B cell (primary cell): ENCODE results near the gene L2HGDH. TPM values are rescaled to one million over a fixed set of nuclear protein-coding genes. Genes with fewer than 3 reads are reported as not detected.

Experiments
- ATAC-seq: fragments of 200-7000 bp; cut with Tn5 transposase; one replicate; pipeline ENCODE4 v1.10.0; 2021; ENCODE audit warnings: low read depth, mild to moderate bottlenecking, moderate number of reproducible peaks, moderate library complexity
- CTCF ChIA-PET: fragments of 350-600 bp; sonication (Branson Sonifier 250); formaldehyde crosslinking; loops from one replicate; lab custom pipeline; 2021; ENCODE audit warnings: antibody characterized with exemption, inconsistent platforms; lab: Charles Lee
- POLR2A ChIA-PET: fragments of 350-600 bp; sonication (Branson Sonifier 250); formaldehyde crosslinking; loops from one replicate; lab custom pipeline; 2021; ENCODE audit warnings: antibody characterized with exemption; lab: Charles Lee
- DNase-seq: peaks from one replicate; pipeline ENCODE4 v3.0.0; 2013
- H2AFZ ChIP-seq: 2 replicates; pipeline ENCODE4 v1.6.1; 2012; ENCODE audit warnings: mild to moderate bottlenecking, low read depth, low read length; ENCODE audit not compliant: insufficient read depth, poor library complexity, severe bottlenecking
- H3K27ac ChIP-seq, 2 donors: 1 replicate in 1 of 2; 2 replicates in 1 of 2; pipeline ENCODE4 v1.5.1; 2012 to 2013; ENCODE audit warnings: low read length in 2 of 2, mild to moderate bottlenecking in 2 of 2, moderate library complexity in 1 of 2
- H3K27me3 ChIP-seq, 4 experiments: fragments of 200-600 bp in 1 of 4; sonication (generic) in 1 of 4; replicated peaks in 1 of 4; 1 replicate in 2 of 4; 2 replicates in 2 of 4; pipeline versions ENCODE4 v1.6.1 to v1.7.0; 2013 to 2016; ENCODE audit warnings: low read length in 3 of 4, mild to moderate bottlenecking in 2 of 4, mixed read lengths in 1 of 4, moderate library complexity in 1 of 4; ENCODE audit not compliant: insufficient read depth in 4 of 4, control insufficient read depth in 3 of 4; ENCODE audit errors: control extremely low read depth in 1 of 4
- H3K36me3 ChIP-seq, 2 experiments: replicated peaks in 1 of 2; 1 replicate in 1 of 2; 2 replicates in 1 of 2; pipeline versions ENCODE4 v1.6.1 to v1.7.1; 2013; ENCODE audit warnings: low read length in 1 of 2; ENCODE audit not compliant: insufficient read depth in 2 of 2, control insufficient read depth in 1 of 2; ENCODE audit errors: control extremely low read depth in 1 of 2, extremely low read depth in 1 of 2
- H3K4me1 ChIP-seq, 2 donors: fragments of 200-600 bp in 1 of 2; sonication (generic) in 1 of 2; 1 replicate in 1 of 2; 2 replicates in 1 of 2; pipeline versions ENCODE4 v1.5.1 to v1.6.1; 2013 to 2017; ENCODE audit warnings: low read length in 2 of 2; ENCODE audit not compliant: control insufficient read depth in 2 of 2, insufficient read depth in 2 of 2
- H3K4me2 ChIP-seq: replicated peaks from 2 replicates; pipeline ENCODE3; 2012; ENCODE audit warnings: mild to moderate bottlenecking, low read depth, low read length; ENCODE audit not compliant: poor library complexity, severe bottlenecking
- H3K4me3 ChIP-seq, 5 experiments: fragments of 200-600 bp in 1 of 5; sonication (generic) in 1 of 5; 1 replicate in 3 of 5; 2 replicates in 2 of 5; pipeline versions ENCODE4 v1.5.1 to v1.7.0; 2011 to 2016; ENCODE audit warnings: low read length in 4 of 5, mild to moderate bottlenecking in 4 of 5, low read depth in 2 of 5, control low read depth in 1 of 5, moderate library complexity in 1 of 5; ENCODE audit not compliant: insufficient read depth in 1 of 5; ENCODE audit errors: control extremely low read depth in 1 of 5, extremely low read depth in 1 of 5
- H3K79me2 ChIP-seq: fragments of 200-600 bp; sonication (generic); one replicate; pipeline ENCODE4 v1.6.0; 2016; ENCODE audit warnings: low read length; ENCODE audit not compliant: control insufficient read depth, insufficient read depth
- H3K9ac ChIP-seq: fragments of 200-600 bp; sonication (generic); 2 replicates; pipeline ENCODE4 v1.6.1; 2017; ENCODE audit warnings: mild to moderate bottlenecking, low read length, moderate library complexity
- H3K9me3 ChIP-seq, 3 donors: one replicate each; pipeline versions ENCODE4 v1.6.1 to v1.7.1; 2013; ENCODE audit warnings: low read length in 2 of 3; ENCODE audit not compliant: control insufficient read depth in 2 of 3, insufficient read depth in 1 of 3; ENCODE audit errors: control extremely low read depth in 1 of 3
- H4K20me1 ChIP-seq: 2 replicates; pipeline ENCODE4 v1.6.0; 2012; ENCODE audit warnings: mild to moderate bottlenecking, low read length; ENCODE audit not compliant: insufficient read depth, control insufficient read depth, poor library complexity, severe bottlenecking
- H3K27ac Mint-ChIP-seq: one replicate; pipeline ENCODE4 v1.8.0; 2021; ENCODE audit warnings: mixed read lengths
- H3K27me3 Mint-ChIP-seq: one replicate; pipeline ENCODE4 v1.8.0; 2021; ENCODE audit warnings: mixed read lengths
- H3K4me1 Mint-ChIP-seq: one replicate; pipeline ENCODE4 v1.8.0; 2021; ENCODE audit warnings: mixed read lengths
- H3K4me3 Mint-ChIP-seq: one replicate; pipeline ENCODE4 v1.8.0; 2021; ENCODE audit warnings: mixed read lengths
- H3K9me3 Mint-ChIP-seq: one replicate; pipeline ENCODE4 v1.8.0; 2022; ENCODE audit warnings: mixed read lengths; ENCODE audit not compliant: insufficient read depth
- EZH2 ChIP-seq: IDR thresholded peaks from 2 replicates; pipeline ENCODE4 v1.6.1; 2012; ENCODE audit warnings: borderline replicate concordance, low read depth, mild to moderate bottlenecking, moderate library complexity, low read length; ENCODE audit not compliant: insufficient read depth, poor library complexity, severe bottlenecking
- WGBS: methylation state at CpG from one replicate; pipeline ENCODE4 v1.1.5; 2013; ENCODE audit warnings: missing lambda C conversion rate; ENCODE audit not compliant: insufficient coverage; 5-methylcytosine and 5-hydroxymethylcytosine counted together
- intact Hi-C: fragments of 100-400 bp; cut with micrococcal nuclease; formaldehyde crosslinking; loops from one replicate; pipeline ENCODE4 v1.10.0; 2022
- polyA plus RNA-seq: library from polyadenylated mRNA; depleted of rRNA; stranded (reverse); fragments of >200 nt; gene quantifications from 2 replicates; pipeline ENCODE4 v1.2.3, GENCODE V29; 2012
- total RNA-seq, 2 donors: library from RNA; stranded (reverse); fragments of 120-200 nt in 1 of 2; gene quantifications; 1 replicate in 1 of 2; 2 replicates in 1 of 2; pipeline versions ENCODE4 v1.2.3 to v1.2.4, GENCODE V29; 2013 to 2022
- TF ChIP-seq, protein P1 (sequence below): fragments of 200-600 bp; IDR thresholded peaks from one replicate; pipeline ENCODE4 v1.8.0; 2022; ENCODE audit warnings: antibody characterized with exemption, mild to moderate bottlenecking

The L2HGDH gene
- total and polyA plus RNA-seq, 2 donors (not counting 1 experiment from before 2014, with no cell fraction given), result 1.1 to 5.5 TPM

DNA sequence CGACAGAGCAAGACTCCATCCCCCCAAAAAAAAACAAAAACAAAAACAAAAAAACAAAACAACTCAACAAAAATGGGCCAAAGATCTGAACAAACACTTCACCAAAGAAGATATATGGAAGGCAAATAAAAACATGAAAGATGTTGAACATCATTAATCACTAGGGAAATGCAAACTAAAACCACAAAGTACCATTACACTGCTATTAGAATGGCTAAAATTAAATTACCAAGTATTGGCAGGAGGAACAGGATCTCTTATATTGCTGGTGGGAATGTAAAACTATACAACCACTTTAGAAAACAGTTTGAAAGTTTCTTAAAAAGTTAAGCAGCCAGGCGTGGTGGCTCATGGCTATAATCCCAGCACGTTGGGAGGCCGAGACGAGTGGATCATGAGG lies 93.5 kb downstream of the L2HGDH start:
- ChIA-PET POLR2A (no interaction called here), CTCF (interaction anchor here (0.7 kb wide), 1 partner anchor 11 kb away, joined by 3 read pairs; no protein-coding TSS in a partner anchor)
- H4K20me1 ChIP-seq, result peaks cover 52% of the 10 kb centered on the region
- no peak for DNase-seq
- WGBS, result 100% methylated on average over 4 of the region's 5 CpGs
- H3K9ac ChIP-seq, result no peak overlapping the region
- TF ChIP-seq EZH2, result no peak
- TF ChIP-seq, protein P1, sequence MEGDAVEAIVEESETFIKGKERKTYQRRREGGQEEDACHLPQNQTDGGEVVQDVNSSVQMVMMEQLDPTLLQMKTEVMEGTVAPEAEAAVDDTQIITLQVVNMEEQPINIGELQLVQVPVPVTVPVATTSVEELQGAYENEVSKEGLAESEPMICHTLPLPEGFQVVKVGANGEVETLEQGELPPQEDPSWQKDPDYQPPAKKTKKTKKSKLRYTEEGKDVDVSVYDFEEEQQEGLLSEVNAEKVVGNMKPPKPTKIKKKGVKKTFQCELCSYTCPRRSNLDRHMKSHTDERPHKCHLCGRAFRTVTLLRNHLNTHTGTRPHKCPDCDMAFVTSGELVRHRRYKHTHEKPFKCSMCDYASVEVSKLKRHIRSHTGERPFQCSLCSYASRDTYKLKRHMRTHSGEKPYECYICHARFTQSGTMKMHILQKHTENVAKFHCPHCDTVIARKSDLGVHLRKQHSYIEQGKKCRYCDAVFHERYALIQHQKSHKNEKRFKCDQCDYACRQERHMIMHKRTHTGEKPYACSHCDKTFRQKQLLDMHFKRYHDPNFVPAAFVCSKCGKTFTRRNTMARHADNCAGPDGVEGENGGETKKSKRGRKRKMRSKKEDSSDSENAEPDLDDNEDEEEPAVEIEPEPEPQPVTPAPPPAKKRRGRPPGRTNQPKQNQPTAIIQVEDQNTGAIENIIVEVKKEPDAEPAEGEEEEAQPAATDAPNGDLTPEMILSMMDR, result no peak
- H3K36me3 ChIP-seq, result no peaks in the 10 kb centered on the region
- no peaks in the 10 kb centered on the region for H3K27me3 Mint-ChIP-seq
- H3K27ac Mint-ChIP-seq, result no peak overlapping the region
- H3K4me3 ChIP-seq, result no peak overlapping the region
- H3K4me1 ChIP-seq, result no peaks in the 10 kb centered on the region
- ATAC-seq, result no peak
- H3K27me3 ChIP-seq, result no peaks in the 10 kb centered on the region
- H3K9me3 Mint-ChIP-seq, result no peaks in the 10 kb centered on the region
- intact Hi-C loops, result no loop called here
- no peak overlapping the region for H2AFZ ChIP-seq
- H3K27ac ChIP-seq, result no peak overlapping the region
- no peak overlapping the region for H3K4me3 Mint-ChIP-seq
- H3K9me3 ChIP-seq, result no peaks in the 10 kb centered on the region
- H3K79me2 ChIP-seq, result peaks cover 98% of the 10 kb centered on the region
- no peak overlapping the region for H3K4me2 ChIP-seq
- peaks cover 39% of the 10 kb centered on the region for H3K4me1 Mint-ChIP-seq

DNA sequence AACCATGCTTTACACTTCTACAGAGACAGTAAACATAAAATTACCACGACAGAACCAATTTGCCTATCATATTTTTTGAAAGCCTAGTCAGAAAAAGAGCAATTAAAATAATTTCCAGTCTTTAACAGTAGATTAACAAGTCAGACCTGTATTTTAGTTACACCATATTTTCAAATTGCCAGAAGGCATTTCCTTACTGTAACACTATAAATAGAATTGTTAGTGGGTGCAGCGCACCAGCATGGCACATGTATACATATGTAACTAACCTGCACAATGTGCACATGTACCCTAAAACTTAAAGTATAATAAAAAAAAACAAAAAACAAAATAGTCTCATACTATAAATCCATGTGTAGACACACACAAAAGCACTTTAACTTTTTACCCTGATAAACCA lies 96.6 kb downstream of the L2HGDH start:
- no peak overlapping the region for H3K27ac Mint-ChIP-seq
- H3K4me3 Mint-ChIP-seq, result no peak overlapping the region
- Histone ChIP-seq H4K20me1 (peaks cover 45% of the 10 kb centered on the region), H3K27me3 (no peaks in the 10 kb centered on the region), H3K4me3 (no peak overlapping the region), H3K9me3 (no peaks in the 10 kb centered on the region), H3K36me3 (peaks cover 0 to 2% of the 10 kb centered on the region in 2 experiments), H3K9ac (no peak overlapping the region), H3K4me2 (no peak overlapping the region), H2AFZ (no peak overlapping the region), H3K4me1 (no peaks in the 10 kb centered on the region), H3K79me2 (peaks cover 96% of the 10 kb centered on the region), H3K27ac (no peak overlapping the region)
- WGBS, result 100% methylated on average over 1 of the region's 2 CpGs
- H3K4me1 Mint-ChIP-seq, result peaks cover 24% of the 10 kb centered on the region
- ATAC-seq (no peak), DNase-seq (no peak)
- intact Hi-C loops, result no loop called here
- ChIA-PET CTCF (no interaction called here), POLR2A (no interaction called here)
- TF ChIP-seq, protein P1, result no peak
- TF ChIP-seq EZH2, result no peak
- H3K27me3 Mint-ChIP-seq, result no peaks in the 10 kb centered on the region
- no peaks in the 10 kb centered on the region for H3K9me3 Mint-ChIP-seq
